Gastrocnemius medialis (tissue), 4 donors: ENCODE measurements around the gene CERS5.

Experiments used
- POLR2A ChIP-seq, 2 donors: fragments of 450-650 bp; IDR thresholded peaks; one replicate each; pipeline ENCODE4 v1.6.1; 2017; ENCODE audit warnings: antibody characterized with exemption in 2 of 2, mild to moderate bottlenecking in 2 of 2, moderate library complexity in 2 of 2
- TF ChIP-seq, protein P1 (sequence below), 5 experiments: fragments of 450-650 bp in 3 of 5; fragments of 200-600 bp in 2 of 5; sonication (generic) in 2 of 5; IDR thresholded peaks in 4 of 5; conservative IDR thresholded peaks in 1 of 5; 1 replicate in 4 of 5; 2 replicates in 1 of 5; pipeline ENCODE4 v1.5.1; 2016 to 2019; ENCODE audit warnings: antibody characterized with exemption in 5 of 5, mild to moderate bottlenecking in 3 of 5, moderate library complexity in 3 of 5

DNA sequence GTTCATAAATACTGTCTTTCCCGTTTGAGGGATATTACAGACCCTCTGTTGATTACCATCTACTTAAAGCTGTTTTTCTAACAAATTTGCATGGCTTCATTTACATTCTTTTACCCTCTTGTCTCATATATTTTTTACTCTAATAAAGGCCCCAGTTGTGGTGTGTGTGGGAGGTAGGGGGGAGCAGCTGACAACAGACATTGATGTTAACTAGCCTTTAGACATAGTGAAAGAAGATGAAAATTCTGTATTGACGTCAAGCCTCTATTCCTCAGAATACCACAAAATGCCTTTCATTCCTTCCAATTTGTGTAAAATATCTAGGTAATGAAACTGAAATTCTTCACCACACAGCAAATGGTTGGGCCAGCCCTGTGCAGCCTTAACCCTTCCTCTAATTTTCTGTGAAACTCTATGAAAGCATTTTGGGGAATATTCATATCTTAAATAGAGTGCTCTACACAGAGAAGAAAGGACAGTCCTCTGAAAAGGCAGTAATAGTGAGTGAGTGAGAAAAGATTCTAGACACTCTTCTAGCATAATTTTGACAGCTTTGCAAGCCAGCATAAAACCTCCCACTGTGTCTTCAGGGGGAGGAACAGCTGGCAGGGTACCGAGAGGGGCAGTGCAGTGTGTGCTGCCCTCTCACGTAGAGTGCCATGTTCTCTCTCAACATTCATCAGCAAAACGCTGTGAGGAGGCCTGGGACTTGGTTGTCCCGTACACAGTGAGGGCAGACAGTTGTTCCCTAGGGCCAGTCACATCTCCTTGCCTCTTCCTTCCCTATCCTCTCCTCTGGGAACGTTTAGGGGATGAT, 20.1 kb upstream of the CERS5 start:
- TF ChIP-seq, protein P1, sequence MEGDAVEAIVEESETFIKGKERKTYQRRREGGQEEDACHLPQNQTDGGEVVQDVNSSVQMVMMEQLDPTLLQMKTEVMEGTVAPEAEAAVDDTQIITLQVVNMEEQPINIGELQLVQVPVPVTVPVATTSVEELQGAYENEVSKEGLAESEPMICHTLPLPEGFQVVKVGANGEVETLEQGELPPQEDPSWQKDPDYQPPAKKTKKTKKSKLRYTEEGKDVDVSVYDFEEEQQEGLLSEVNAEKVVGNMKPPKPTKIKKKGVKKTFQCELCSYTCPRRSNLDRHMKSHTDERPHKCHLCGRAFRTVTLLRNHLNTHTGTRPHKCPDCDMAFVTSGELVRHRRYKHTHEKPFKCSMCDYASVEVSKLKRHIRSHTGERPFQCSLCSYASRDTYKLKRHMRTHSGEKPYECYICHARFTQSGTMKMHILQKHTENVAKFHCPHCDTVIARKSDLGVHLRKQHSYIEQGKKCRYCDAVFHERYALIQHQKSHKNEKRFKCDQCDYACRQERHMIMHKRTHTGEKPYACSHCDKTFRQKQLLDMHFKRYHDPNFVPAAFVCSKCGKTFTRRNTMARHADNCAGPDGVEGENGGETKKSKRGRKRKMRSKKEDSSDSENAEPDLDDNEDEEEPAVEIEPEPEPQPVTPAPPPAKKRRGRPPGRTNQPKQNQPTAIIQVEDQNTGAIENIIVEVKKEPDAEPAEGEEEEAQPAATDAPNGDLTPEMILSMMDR (IDR thresholded peaks at IDR 0.05 in 4 of 5, conservative IDR thresholded peaks at IDR 0.05 in 1 of 5) = no peak
- TF ChIP-seq POLR2A (IDR thresholded peaks at IDR 0.05) = no peak
